Hindlimb muscle (tissue), 1 donor: ENCODE data around the gene ELAVL2. TPM values are rescaled to one million over a fixed set of nuclear protein-coding genes. Genes with fewer than 3 reads are reported as not detected.

Experiments
- DNase-seq: peaks from one replicate; pipeline ENCODE4 v3.0.0-alpha.2; 2013
- polyA plus RNA-seq: library from polyadenylated mRNA; unstranded; fragments of 120-200 nt; gene quantifications from one replicate; pipeline ENCODE4 v1.2.1, GENCODE V29; 2013; ENCODE audit not compliant: insufficient read length

The ELAVL2 gene
- polyA plus RNA-seq, 1 donor, result 2.7 TPM

DNA sequence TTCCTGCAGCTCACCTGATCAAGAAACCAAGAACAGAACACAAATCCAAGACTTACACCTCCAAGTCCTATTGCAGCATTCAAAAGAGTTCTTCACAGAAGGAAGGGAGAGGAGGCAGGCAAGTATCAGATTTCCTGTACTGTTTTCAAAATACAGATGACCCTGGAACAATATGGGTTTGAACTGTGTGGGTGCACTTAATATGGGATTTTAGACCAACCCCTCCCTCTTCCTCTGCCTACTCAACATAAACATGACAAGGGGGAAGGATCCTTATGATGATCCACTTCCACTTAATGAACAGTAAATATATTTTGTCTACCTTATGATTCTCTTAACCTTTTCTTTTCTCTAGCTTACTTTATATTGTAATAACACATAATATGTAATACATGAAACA is 104.6 kb downstream of the ELAVL2 start:
- no peak for DNase-seq

DNA sequence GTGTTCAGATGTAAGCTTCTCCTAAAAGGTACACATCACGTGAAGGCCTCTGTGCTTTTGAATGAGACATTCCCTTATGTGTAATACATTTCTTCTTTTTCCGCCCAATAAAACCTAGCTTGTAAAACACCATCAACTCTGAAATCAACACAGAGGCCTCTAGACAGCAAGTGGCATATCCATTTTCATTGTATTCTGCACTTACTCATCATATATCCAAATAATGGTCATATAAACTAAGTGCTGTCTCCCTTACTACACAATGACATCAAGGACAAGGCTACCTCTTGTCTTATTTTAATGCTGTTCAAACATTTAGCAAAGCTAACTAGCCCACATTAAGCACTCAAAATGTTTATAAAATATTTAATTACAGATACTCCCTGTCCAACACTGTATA is 108.5 kb downstream of the ELAVL2 start:
- DNase-seq, result no peak

DNA sequence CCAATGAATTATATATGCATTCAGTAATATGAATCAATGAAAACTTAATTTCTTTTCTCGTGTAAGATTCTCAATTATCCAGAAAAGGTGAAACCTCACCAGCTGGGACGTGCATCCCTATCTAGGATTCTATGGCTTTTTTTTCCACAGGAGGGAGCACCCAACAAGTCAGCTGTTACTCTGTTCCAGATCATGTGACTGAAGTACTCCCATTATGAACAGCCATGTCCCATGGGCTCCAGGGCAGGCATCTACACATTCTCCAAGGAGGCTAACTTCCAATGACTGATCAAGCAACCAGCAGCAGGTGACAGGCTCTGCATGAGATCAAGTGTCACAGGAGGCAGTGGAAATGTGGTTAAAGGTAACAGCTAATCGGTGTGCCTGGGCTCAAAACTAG is 118.8 kb downstream of the ELAVL2 start:
- DNase-seq, result no peak

DNA sequence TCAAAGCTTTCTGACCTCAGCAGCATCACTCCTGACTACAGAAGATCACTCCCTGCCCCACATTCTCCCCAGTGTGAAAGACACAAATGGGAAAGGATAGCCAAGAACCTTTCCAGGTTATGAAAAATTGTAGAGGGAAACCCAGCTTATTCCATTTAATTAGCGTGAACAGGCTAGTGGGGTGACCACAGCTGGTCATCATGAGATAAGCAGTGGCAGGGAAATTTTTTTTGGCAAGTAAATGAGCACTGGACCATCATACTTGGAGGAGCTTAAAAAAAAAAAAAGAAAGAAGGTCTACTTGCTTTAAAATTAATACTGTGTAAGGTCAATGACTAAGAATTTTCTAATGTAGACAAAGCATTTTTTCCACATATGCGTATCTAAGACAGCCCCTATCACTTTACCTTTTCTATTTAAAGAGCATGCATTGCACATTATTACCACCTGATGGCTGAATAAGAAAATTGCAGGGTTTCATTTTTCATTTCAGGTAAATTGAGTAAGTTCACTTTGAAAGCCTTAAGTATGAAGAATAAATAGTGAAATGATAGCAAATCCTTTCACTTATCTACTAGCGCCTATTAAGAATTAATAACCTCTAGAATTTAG is 123.6 kb downstream of the ELAVL2 start:
- DNase-seq, result no peak

DNA sequence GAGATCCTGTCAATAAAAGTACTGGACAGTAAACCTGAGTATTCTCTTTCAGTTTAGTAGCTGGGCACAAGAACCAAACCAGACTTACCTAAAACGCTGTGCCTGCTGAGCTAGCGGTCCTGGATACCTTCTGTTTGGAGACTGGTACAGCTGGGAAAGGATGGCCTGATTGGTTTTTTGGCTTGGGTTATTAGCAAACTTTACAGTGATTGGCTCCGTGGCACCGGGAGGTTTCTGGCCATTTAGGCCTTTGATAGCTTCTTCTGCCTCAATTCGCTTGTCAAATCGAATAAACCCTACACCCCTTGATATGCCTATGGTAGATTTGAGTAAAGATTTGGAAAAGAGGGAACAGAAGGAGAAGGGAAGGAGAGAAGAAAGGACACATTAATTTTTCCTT is 124.7 kb downstream of the ELAVL2 start:
- DNase-seq, result no peak

DNA sequence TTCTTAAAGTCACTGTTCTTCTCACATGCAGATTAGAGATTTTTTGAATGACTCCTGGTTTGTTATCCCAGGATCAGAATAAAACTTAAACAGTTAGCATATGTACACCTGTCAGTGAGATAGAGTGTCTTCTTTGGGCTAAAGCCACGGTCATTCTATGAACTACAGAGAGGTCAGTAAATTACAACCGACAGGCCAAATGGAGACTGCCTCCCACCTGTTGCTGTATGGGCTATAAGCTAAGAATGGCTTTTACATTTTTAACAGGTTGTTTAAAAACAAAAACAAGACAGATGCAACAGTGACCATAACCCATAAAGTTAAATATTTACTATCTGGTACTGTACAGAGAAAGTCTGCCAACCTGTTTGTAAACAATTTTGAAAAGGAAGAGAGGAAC is 125.7 kb downstream of the ELAVL2 start:
- DNase-seq, result no peak

DNA sequence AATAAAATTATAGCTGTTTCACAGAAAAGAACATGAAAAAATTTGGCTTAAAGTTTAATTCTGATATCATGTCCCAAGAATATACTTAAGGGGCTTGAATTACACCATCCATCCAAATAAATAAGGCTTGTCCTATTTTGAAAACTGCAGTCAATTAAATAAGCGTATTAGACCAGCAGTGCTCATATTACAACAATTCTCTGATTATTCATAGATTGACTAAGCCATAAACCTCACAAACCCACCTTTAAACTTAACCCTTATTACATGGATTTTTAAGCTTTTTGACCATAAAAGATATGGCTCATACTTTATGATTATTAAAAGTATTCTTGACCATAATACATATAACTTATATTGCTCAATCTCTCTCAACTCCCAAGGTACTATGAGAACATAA is 127.9 kb downstream of the ELAVL2 start:
- no peak for DNase-seq

DNA sequence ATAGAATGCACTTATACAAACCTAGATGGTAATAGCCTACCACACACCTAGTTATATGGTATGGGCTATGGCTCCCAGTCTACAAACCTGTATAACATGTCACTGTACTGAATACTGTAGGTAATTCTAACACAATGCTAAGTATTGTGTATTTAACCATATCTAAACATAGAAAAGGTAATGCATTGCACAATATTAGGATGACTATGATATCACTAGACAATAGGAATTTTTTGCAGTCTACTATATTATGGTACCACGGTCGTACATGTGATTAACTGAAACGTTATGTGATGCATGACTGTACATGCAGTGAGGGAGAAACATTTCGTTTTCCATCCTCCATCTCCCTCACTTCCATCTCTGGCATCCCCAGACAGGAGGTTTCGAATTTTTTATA is 130.5 kb downstream of the ELAVL2 start:
- DNase-seq, result no peak

DNA sequence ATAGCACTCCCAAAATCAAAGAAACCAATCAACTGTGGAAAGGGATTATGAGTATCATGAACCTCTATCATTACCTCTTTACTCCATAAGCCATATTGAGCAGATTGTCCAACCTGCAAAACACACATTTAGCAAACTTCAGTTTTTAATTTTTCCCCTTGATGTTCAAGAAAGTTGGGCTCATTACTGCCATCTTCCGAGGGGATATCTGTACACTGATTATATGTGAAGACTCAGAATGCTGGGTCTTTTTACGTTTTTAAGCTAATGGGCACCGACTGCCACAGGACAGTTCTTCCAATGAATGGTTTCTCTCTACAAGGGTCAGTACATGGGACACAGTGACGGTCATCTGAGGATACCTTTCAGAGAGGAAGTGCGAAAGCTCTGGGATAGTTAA is 132.7 kb downstream of the ELAVL2 start:
- no peak for DNase-seq

DNA sequence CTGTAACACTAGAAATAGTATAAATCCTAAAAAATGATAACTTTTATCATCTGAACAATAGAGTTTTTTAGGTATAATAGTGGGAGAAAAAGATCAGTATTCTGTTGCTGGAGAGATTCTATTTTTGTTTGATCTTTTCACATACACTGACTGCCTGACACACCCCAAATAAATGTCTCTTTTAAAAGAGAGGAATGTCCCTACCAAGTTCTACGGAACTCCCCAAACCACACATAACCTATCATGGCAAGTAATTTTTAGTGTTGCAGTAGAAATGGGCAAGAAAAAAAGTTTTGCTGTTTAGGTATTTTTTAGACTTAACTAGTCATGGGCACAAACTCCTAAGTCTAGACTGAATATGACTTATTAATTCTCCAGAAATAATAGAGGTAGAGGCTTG is 139.1 kb downstream of the ELAVL2 start:
- no peak for DNase-seq

DNA sequence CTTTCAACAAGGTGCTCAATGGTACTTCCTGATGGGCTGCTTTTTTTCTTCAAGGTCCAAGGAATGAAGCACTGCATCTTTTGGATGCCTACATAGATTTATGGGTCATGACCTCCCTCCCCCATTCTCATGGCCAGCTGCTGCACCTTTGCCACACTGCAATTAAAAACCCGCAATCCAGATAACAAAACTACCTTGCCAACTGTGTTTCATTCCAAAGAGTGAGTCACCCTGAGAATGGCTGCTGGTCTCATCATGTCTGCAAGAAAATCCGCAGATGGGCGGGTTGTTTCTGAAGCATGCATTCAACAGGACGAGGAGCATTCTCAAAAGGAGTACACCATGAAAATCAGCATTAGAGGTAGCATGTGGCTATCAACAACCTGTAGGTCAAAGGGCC is 139.8 kb downstream of the ELAVL2 start:
- DNase-seq, result no peak

DNA sequence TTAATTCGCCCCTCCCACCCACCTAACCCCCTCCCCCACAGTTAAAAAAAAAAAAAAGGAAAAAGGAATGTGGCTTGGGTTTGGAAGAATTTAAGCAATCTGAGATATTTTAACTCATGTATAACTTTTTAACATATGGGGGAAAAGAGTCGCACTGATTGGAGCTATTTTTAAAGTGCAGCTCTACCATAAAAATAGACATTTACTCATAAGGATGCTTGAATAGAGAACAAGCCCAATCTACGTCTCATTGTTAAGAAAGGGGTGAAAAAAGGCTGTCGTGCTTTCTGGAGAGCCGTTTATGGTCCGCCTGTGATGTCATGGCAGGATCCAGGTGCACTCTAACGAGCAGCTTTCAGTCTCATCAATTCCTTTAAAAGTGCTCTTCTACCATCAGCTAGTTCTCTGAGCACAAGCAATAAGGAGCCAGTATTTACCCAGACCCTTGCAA is 142.4 kb downstream of the ELAVL2 start:
- no peak for DNase-seq

DNA sequence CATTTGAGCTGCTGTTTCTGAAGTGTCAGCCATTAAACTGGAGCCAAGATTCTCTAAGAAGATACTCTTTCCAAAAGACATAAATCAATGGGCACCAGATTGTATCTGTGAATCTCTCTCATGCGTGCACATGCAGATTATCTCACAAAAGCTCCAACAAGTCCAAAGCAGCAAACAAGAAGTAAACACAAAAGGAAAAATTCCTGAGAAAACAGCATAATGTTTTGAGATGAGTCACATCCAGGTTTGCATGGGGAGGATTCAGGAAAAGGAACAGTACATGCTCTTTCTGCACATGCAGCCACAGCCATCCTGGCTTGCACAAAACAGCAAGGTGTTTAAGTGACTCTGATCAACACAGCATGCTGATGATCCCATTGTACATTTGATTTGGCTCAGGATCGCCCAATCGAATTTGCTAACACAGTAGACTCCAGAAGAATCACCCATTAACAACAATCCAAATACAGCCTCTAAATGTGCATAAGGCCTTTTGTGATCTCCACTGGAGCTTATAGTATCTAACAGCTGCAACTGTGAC is 143.1 kb downstream of the ELAVL2 start:
- no peak for DNase-seq

DNA sequence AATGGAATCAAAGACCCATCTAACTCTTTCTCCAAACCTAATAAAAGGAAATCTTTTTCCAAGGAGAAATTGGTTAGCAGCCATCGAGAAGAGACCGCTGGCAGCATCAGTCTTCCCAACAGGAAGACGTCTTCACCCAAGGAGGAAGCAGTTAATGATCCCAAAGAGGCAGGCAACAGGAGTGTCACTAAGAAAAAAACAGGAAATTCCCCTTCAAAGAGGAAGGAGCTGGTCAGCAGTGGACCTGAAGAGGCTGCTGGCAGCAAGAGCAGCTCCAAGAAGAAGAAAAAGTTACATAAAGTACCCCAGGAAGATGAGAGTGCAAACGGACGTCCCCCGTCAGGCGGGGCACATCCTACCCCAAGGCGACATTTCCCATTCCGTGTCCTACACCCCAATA is 143.7 kb downstream of the ELAVL2 start:
- DNase-seq, result no peak

DNA sequence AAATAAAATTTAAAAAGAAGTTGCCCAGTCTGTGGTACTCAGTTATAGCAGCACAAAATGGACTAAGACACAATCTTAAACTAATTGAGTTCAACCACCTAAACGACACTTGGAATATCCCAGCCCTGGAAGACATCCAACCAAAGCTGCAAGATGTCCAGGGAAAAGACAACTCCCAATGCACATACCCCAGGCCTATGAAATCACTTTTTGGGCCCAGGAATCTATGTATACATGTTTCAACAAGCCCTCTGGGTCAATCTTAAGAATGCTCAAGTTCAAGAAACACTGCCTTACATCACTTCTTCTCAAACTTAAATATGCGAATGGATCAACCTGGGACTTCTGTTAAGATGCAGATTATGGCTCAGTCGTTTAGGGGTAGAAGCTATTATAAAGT is 148.6 kb downstream of the ELAVL2 start:
- no peak for DNase-seq

DNA sequence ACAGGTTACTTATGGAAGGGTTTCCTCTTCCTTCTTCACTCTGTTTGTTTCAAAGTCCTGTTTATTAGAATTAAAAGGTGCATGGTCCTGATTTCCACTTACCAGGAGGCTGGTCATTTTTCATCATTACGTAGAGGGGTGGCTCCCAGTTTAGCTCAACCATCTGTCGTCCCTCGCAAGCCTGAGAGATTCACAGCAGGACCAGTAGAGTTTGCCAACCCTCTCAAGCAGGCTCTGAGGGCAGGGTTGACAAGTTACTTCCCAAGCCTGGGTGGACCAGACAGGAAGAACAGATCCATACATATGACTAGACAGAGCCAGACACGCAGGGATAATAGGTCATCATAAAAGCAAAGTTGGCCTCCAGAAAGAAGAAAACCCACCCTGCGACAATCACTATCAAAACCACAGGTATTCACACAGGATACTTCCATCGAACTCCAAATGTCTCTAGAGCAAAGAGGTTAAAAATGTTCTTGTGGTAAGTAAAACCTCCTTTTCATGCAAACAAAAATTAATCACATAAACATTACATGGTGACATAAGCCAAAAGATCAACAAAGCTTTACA is 151.9 kb downstream of the ELAVL2 start:
- no peak for DNase-seq

DNA sequence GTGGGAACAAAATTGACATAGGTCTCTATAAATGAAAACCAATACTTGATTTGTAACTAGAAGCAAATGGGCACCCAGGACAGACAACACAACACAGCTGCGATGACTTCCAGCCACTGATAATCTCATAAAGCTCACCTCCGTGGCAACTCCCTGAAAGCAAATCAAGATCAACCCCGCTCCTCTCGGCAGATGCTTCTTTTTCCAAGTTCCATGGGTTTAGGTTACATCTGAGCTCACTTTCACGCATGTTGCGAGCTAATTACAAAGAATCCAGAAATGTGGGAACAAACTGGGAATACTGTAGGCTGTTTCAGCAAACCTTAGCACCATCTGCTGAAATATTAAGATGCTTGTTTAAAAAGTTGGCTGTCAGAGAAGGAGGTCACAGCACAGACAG is 153.9 kb downstream of the ELAVL2 start:
- DNase-seq, result no peak

DNA sequence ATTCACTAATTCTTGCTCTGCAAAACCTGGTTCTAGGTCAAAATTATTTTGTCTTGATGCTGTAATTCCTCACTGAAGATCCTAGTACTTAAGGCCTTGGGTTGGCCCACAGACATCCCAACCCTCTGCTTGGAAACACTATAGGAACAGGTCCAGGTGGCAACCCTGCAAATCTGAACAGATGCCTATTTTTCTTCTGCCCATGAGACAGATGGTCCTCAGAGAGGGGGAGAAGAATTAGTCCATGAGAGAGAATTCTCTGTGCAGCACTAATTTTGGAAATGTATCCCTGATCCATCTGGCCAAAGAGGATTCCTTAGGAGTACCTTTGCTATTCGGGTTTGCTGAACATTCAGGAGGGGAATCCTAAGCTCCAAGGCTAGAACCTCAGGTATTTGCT is 156.3 kb downstream of the ELAVL2 start:
- DNase-seq, result no peak

DNA sequence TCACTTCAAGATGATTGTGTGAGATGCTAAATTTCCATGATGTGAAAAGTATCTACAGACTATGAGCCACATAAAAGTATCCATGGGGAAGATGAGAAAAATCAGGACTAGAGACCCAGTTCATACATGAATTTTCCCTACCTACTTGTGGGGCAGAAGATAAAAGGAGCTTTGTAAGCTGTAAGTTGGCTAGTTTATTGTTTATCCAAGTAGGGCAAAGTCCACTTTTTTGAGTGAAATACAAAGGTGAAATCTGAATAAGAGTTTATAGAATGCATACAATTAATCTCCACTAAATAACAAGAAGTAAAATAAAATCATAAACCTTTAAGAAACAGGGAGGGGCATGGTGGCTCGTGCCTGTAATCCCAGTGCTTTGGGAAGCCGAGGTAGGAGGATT is 160.4 kb downstream of the ELAVL2 start:
- no peak for DNase-seq

DNA sequence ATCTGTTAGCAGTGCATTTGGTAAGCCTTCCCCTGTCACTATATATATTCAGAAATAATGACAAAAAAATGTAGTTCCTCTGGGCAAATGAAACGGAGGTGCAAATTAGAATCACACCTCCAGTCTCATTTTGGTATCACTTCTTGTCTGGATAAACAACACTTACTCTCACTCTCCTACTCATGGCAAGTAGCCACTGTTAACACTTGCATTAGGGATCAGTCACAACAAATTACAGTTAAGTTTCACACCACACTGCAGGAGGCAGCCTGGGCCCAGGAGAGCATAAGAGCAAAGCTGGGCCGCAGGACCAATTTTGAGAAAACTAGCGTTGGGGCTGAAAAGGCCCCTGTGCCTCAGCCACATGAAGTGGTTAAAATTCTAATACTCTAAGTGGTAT is 161.0 kb downstream of the ELAVL2 start:
- no peak for DNase-seq

DNA sequence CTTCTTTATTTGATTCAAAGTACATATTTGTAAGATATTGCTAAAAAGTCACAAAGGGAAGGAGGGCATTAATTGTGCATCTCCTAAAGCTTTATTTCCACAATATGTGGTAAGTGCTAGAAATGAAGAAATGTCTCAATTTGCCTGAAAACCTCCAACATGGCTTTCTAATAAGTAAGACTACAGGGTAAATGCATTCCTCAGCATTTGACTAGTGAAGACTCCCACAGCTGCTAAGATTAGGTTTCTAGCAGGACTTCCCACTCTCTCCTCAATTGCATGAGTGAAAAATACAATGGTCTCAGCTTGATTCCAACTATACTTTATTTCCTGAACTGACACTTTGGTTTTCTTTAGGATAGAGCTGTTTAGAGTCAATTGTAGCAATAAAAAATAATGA is 162.1 kb downstream of the ELAVL2 start:
- no peak for DNase-seq

DNA sequence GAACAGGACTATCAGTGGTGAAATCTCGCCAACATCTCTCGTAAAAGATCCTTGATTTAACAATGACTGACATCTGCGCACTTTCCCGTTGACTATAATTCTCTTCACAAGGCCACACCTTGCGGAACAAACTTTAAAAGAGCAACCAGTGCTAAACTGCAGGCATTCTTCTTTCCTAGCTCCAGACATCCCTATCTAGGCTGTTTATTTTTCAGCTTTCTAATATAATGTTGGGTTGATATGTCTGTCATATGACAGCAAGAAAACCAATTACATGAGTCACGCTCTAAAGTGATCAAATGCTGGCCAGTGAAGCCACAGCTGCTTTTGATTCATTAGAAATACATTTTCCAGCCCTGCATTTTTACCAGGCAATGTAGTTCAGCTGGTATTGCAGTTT is 162.5 kb downstream of the ELAVL2 start:
- no peak for DNase-seq

DNA sequence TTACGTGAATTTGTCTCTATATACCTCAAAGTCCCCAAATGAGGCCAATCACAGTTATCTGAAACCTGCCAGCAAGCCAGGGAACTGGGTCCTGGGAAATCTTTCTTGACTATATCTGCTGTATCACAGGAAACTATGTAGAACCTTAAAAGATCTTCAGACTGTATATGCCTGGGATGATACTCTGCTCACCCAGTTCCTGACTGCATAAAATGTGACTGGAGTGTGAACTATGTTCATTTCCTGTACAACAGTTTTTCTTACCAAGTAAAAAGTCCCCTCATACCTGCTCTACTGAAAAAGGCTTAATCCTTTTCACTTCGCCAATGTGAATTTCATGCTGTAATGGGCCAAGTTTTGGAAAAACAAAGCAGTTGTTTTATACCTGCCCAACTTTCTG is 162.9 kb downstream of the ELAVL2 start:
- DNase-seq, result no peak

DNA sequence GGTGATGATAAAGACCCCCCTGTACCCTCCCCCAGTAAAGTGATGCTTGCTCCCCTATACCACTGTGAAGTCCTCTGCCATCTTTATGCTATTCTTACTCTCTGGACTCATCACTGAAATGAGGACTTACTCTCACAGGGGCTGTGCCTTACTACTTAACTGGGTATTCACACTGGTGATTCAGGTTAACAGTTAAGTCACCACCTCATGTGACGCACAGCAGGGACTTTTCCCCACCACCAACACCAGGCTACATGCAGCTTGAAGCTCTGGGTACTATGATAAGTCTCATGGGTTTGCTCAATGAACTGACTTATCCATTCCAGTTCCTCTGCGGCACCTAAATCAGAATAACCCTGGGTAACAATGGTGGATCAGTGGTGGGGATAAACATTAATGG is 163.7 kb downstream of the ELAVL2 start:
- no peak for DNase-seq
